MM.1S (cell line): ENCODE measurements around the gene PYGM.

ENCODE experiments used
- DNase-seq: peaks from one replicate; pipeline ENCODE4 v3.0.0-alpha.2; 2015
- H2AFZ ChIP-seq: fragments of 300-600 bp; sonication (generic); 2 replicates; pipeline ENCODE4 v1.6.0; 2016; ENCODE audit warnings: antibody characterized with exemption, low read length
- H3F3A ChIP-seq: fragments of 300-600 bp; sonication (generic); 2 replicates; pipeline ENCODE4 v1.6.1; 2016; ENCODE audit warnings: mild to moderate bottlenecking, antibody characterized with exemption, low read length, moderate library complexity, mixed read lengths; ENCODE audit not compliant: insufficient read depth
- H3K27ac ChIP-seq: fragments of 300-600 bp; sonication (generic); 2 replicates; pipeline ENCODE4 v1.5.1; 2016; ENCODE audit warnings: mild to moderate bottlenecking, low read length
- H3K27me3 ChIP-seq: fragments of 300-600 bp; sonication (generic); replicated peaks from 2 replicates; pipeline ENCODE4 v1.6.0; 2016; ENCODE audit warnings: low read length; ENCODE audit not compliant: insufficient read depth
- H3K36me3 ChIP-seq: fragments of 300-600 bp; sonication (generic); replicated peaks from 2 replicates; pipeline ENCODE4 v1.6.1; 2016; ENCODE audit warnings: mild to moderate bottlenecking, low read length, mixed read lengths; ENCODE audit not compliant: insufficient read depth
- H3K4me1 ChIP-seq: fragments of 300-600 bp; sonication (generic); 2 replicates; pipeline ENCODE4 v1.6.1; 2016; ENCODE audit warnings: low read length, mixed read lengths
- H3K4me2 ChIP-seq: fragments of 300-600 bp; sonication (generic); 2 replicates; pipeline ENCODE4 v1.6.0; 2016; ENCODE audit warnings: low read depth, low read length
- H3K4me3 ChIP-seq: fragments of 300-600 bp; sonication (generic); 2 replicates; pipeline ENCODE4 v1.5.1; 2016; ENCODE audit warnings: low read length, mixed read lengths
- H3K79me2 ChIP-seq: fragments of 300-600 bp; sonication (generic); 2 replicates; pipeline ENCODE4 v1.6.1; 2016; ENCODE audit warnings: mixed run types, low read length, mixed read lengths
- H3K9ac ChIP-seq: fragments of 300-600 bp; sonication (generic); 2 replicates; pipeline ENCODE4 v1.6.1; 2016; ENCODE audit warnings: low read length, mixed read lengths
- H3K9me2 ChIP-seq: fragments of 300-600 bp; sonication (generic); replicated peaks from 2 replicates; pipeline ENCODE4 v1.6.1; 2016; ENCODE audit warnings: mild to moderate bottlenecking, low read length, mixed read lengths; ENCODE audit not compliant: insufficient read depth
- H3K9me3 ChIP-seq: fragments of 300-600 bp; sonication (generic); replicated peaks from 2 replicates; pipeline ENCODE4 v1.6.1; 2016; ENCODE audit warnings: mild to moderate bottlenecking, low read length, mixed read lengths; ENCODE audit not compliant: insufficient read depth
- H4K20me1 ChIP-seq: fragments of 300-600 bp; sonication (generic); 2 replicates; pipeline ENCODE4 v1.6.1; 2016; ENCODE audit warnings: mild to moderate bottlenecking, low read length, moderate library complexity, mixed read lengths; ENCODE audit not compliant: insufficient read depth
- CTCF ChIP-seq: fragments of 300-600 bp; sonication (generic); IDR thresholded peaks from 2 replicates; pipeline ENCODE4 v1.5.1; 2016; ENCODE audit warnings: antibody characterized with exemption, low read length, mixed read lengths
- EZH2 ChIP-seq: fragments of 300-600 bp; sonication (generic); optimal IDR thresholded peaks from 2 replicates; pipeline ENCODE3; 2017; ENCODE audit warnings: low read depth, mild to moderate bottlenecking, antibody characterized with exemption, low read length, mixed read lengths
- EZH2phosphoT487 ChIP-seq: fragments of 300-600 bp; sonication (generic); IDR thresholded peaks from 2 replicates; pipeline ENCODE4 v1.6.1; 2018; ENCODE audit warnings: antibody characterized with exemption, low read length

The PYGM gene

DNA sequence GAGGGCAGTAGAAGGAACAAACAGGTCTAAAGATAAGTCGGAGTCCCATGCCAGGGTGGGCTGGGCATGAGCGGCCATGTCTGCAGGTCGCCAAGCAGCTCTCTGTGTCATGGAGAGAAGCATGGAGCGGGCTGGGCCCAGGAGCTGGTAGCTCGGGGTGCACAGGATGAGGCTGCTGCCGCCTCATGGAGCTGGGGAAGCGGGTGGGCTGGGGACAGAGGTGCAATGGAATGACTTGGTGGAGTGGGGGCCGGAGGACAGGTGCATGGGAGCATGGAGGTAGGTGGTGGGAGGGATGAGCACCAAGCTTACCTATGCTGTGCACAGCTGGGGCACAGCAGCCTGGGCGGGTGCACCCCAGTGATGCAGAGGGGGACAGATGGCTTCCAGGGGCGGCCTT is 40.4 kb downstream of the PYGM start:
- DNase-seq, result no peak
- no peaks in the 10 kb centered on the region for H3K9me3 ChIP-seq
- H3K27me3 ChIP-seq, result peaks cover 89% of the 10 kb centered on the region

DNA sequence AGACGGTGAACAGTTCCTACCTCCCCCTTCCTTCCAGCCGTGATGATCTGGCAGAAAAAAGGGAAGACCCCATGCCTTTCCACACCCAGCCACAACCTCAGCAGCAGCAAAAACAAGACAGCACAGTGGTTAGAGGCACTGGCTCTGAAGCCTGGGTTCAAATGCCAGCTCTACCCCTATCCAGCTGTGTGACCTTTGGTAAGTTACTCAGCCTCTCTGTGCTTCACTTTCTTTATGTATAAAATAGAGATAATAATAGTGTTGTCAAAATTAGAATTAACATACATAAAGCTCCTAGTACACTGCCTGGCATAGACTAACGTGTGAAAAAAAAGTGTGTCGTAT is 41.0 kb downstream of the PYGM start:
- H3F3A ChIP-seq, result no peaks in the 10 kb centered on the region
- no peak overlapping the region for H3K4me2 ChIP-seq
- H3K9ac ChIP-seq, result no peak overlapping the region
- H3K4me1 ChIP-seq, result no peaks in the 10 kb centered on the region
- H3K27ac ChIP-seq, result no peak overlapping the region
- H4K20me1 ChIP-seq, result no peaks in the 10 kb centered on the region
- DNase-seq, result no peak
- TF ChIP-seq EZH2phosphoT487 (no peak), EZH2 (no peak), CTCF (no peak)
- H3K36me3 ChIP-seq, result no peaks in the 10 kb centered on the region
- no peaks in the 10 kb centered on the region for H3K79me2 ChIP-seq
- no peak overlapping the region for H2AFZ ChIP-seq
- no peaks in the 10 kb centered on the region for H3K9me3 ChIP-seq
- H3K27me3 ChIP-seq, result peaks cover 89% of the 10 kb centered on the region
- no peaks in the 10 kb centered on the region for H3K9me2 ChIP-seq
- H3K4me3 ChIP-seq, result no peak overlapping the region

More for the DNA sequence above, 40.4 kb downstream of the PYGM start:
- no peaks in the 10 kb centered on the region for H3K4me1 ChIP-seq
- H3K79me2 ChIP-seq, result no peaks in the 10 kb centered on the region
- H2AFZ ChIP-seq, result no peak overlapping the region
- no peaks in the 10 kb centered on the region for H4K20me1 ChIP-seq
- H3K27ac ChIP-seq, result no peak overlapping the region
- no peak overlapping the region for H3K4me2 ChIP-seq
- no peak overlapping the region for H3K9ac ChIP-seq
- no peak overlapping the region for H3K4me3 ChIP-seq
- no peaks in the 10 kb centered on the region for H3K9me2 ChIP-seq
- TF ChIP-seq EZH2phosphoT487 (no peak), CTCF (no peak), EZH2 (no peak)
- no peaks in the 10 kb centered on the region for H3K36me3 ChIP-seq
- H3F3A ChIP-seq, result no peaks in the 10 kb centered on the region

GRCh38 chr11:64718084-64718779 is 41.5 kb downstream of the PYGM start:
- TF ChIP-seq EZH2phosphoT487, result no peak
- no peak for TF ChIP-seq EZH2
- H3F3A ChIP-seq, result no peaks in the 10 kb centered on the region
- no peak overlapping the region for H3K9ac ChIP-seq
- peaks cover 89% of the 10 kb centered on the region for H3K27me3 ChIP-seq
- no peak overlapping the region for H3K4me2 ChIP-seq
- H4K20me1 ChIP-seq, result no peaks in the 10 kb centered on the region
- H3K36me3 ChIP-seq, result no peaks in the 10 kb centered on the region
- H3K79me2 ChIP-seq, result no peaks in the 10 kb centered on the region
- no peaks in the 10 kb centered on the region for H3K4me1 ChIP-seq
- H3K27ac ChIP-seq, result no peak overlapping the region
- H2AFZ ChIP-seq, result no peak overlapping the region
- no peaks in the 10 kb centered on the region for H3K9me3 ChIP-seq
- no peaks in the 10 kb centered on the region for H3K9me2 ChIP-seq
- no peak for DNase-seq
- no peak overlapping the region for H3K4me3 ChIP-seq

DNA sequence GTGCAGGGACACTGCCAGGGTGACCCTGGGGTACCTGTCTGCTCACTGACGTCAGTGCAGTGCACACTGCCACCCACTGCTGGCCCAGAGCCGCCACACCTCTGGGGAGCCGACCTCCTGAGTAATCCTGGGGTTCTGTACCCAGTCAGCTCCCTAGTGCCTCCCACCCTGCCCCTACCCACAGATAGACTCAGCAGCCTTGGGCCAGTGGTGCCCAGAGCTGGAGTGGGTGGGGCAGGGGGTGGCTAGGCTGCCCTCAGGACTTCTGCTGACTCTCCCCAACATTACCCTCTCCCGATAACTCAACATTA is 42.6 kb downstream of the PYGM start:
- no peak for DNase-seq
- Histone ChIP-seq H3K4me1 (no peaks in the 10 kb centered on the region), H3K27me3 (peaks cover 86% of the 10 kb centered on the region), H3K4me2 (no peak overlapping the region), H3K9me3 (no peaks in the 10 kb centered on the region), H4K20me1 (no peaks in the 10 kb centered on the region), H3K36me3 (no peaks in the 10 kb centered on the region), H3K79me2 (no peaks in the 10 kb centered on the region), H3K27ac (no peak overlapping the region), H2AFZ (no peak overlapping the region), H3K9me2 (no peaks in the 10 kb centered on the region), H3F3A (no peaks in the 10 kb centered on the region), H3K4me3 (no peak overlapping the region), H3K9ac (no peak overlapping the region)
- TF ChIP-seq EZH2 (no peak), EZH2phosphoT487 (no peak), CTCF (no peak)
